H1 (cell line): Measurements from ENCODE around the gene NR2F1-AS1. TPM values are rescaled to one million over a fixed set of nuclear protein-coding genes. Genes with fewer than 3 reads are reported as not detected.

Experiments used
- CTCF ChIP-seq, 3 experiments: IDR thresholded peaks; 1 replicate in 2 of 3; 2 replicates in 1 of 3; pipeline versions ENCODE4 v1.5.1 to v1.6.1; 2011; ENCODE audit warnings: low read length in 3 of 3, mild to moderate bottlenecking in 3 of 3, inconsistent platforms in 2 of 3, low read depth in 1 of 3, moderate library complexity in 1 of 3; ENCODE audit not compliant: insufficient read depth in 1 of 3; ENCODE audit errors: control extremely low read depth in 1 of 3
- USF2 ChIP-seq: IDR thresholded peaks from 2 replicates; pipeline ENCODE4 v1.6.1; 2011; ENCODE audit warnings: low read length, improper control_type of control experiment
- polyA plus RNA-seq, 7 experiments: library from polyadenylated mRNA; depleted of rRNA in 3 of 7; stranded (reverse) in 5 of 7; unstranded in 2 of 7; fragments of >200 nt in 5 of 7; fragments of 200-250 nt in 2 of 7; gene quantifications; 1 replicate in 5 of 7; 2 replicates in 1 of 7; 4 replicates in 1 of 7; pipeline versions ENCODE4 v1.2.1 to v1.2.3, GENCODE V29; 2011 to 2013; ENCODE audit warnings: missing spikeins in 2 of 7, mixed read lengths in 2 of 7
- total RNA-seq: library from RNA; stranded (reverse); fragmentation: NEBNext Ultra II Directional; extraction: Animal tissue kit (Norgen Biotek cat#: 25700); gene quantifications from 2 replicates; pipeline ENCODE4 v1.2.1, GENCODE V29; 2021

NR2F1-AS1 gene
- total and polyA plus RNA-seq, 2 of the 8 experiments (the other 6 are each of a cell fraction or from before 2014, with no cell fraction given): 1.6 to 5.6 TPM

GRCh38 chr5:93593476-93594131 lies 12.6 kb upstream of the NR2F1-AS1 start (continued):
- no peak for TF ChIP-seq CTCF (IDR thresholded peaks at IDR 0.05; ENCODE audit: control extremely low read depth in 1 of 3, insufficient read depth in 1 of 3, low read depth in 1 of 3, low read length in 3 of 3)
- no peak for TF ChIP-seq USF2
